Articular chondrocyte of knee joint (primary cell): ENCODE data around the gene DIRAS1. TPM values are rescaled to one million over a fixed set of nuclear protein-coding genes. Genes with fewer than 3 reads are reported as not detected.

Source experiments
- total RNA-seq: library from RNA; depleted of rRNA; stranded (reverse); fragments of >200 nt; gene quantifications from 2 replicates; pipeline ENCODE4 v1.2.3, GENCODE V29; 2012

Gene DIRAS1
- 12.4 and 13.6 TPM in 2 replicates for total RNA-seq

GRCh38 chr19:2720777-2721569 lies at the start of gene DIRAS1:
TSS of gene DIRAS1 (minus strand) at chr19:2721372. CDS start at chr19:2717806, 3,566 bp downstream.

GRCh38 chr19:2739602-2740313 lies 18.6 kb upstream of the DIRAS1 start, which contains the start of gene SLC39A3:
TSS of gene SLC39A3 (minus strand) at chr19:2740017. CDS start at chr19:2737257, 2,760 bp downstream.

GRCh38 chr19:2702170-2703076 lies 18.7 kb downstream of the DIRAS1 start, which contains the start of gene GNG7:
TSS of gene GNG7 (minus strand) at chr19:2702694. CDS start at chr19:2520688, 182,006 bp downstream.

Other genes starting within 250 kb of the DIRAS1 start
- gene GADD45B, start 245.2 kb downstream of the DIRAS1 start, total RNA-seq, result 34.3 and 34.8 TPM in 2 replicates
- gene GNG7, start 18.7 kb downstream of the DIRAS1 start, total RNA-seq, result 0.76 and 0.78 TPM in 2 replicates
- 23.7 and 24.7 TPM in 2 replicates for gene SLC39A3, start 18.6 kb upstream of the DIRAS1 start, total RNA-seq
- gene SGTA, start 61.9 kb upstream of the DIRAS1 start, total RNA-seq, result 33.5 and 34.1 TPM in 2 replicates
- gene THOP1, start 64.1 kb upstream of the DIRAS1 start, total RNA-seq, result 53.1 and 53.8 TPM in 2 replicates
- gene ZNF554, start 98.5 kb upstream of the DIRAS1 start, total RNA-seq, result 5.4 and 6.1 TPM in 2 replicates
- gene ZNF555, start 120.1 kb upstream of the DIRAS1 start, total RNA-seq, result 7.8 and 9.2 TPM in 2 replicates
- gene ZNF556, start 146.0 kb upstream of the DIRAS1 start, total RNA-seq, result not detected in 2 replicates
- gene ZNF57, start 179.6 kb upstream of the DIRAS1 start, total RNA-seq, result 4.2 and 4.9 TPM in 2 replicates
- 3.8 and 4.6 TPM in 2 replicates for gene ZNF77, start 223.6 kb upstream of the DIRAS1 start, total RNA-seq